Upper lobe of right lung (tissue), 1 donor: Measurements from ENCODE around the gene IL36G. TPM values are rescaled to one million over a fixed set of nuclear protein-coding genes. Genes with fewer than 3 reads are reported as not detected.

Experiments
- ATAC-seq: fragments of 200-7000 bp; cut with Tn5 transposase; one replicate; pipeline ENCODE4 v1.9.1; 2020; ENCODE audit warnings: mild to moderate bottlenecking, moderate library complexity
- DNase-seq: peaks from one replicate; pipeline ENCODE4 v3.0.0-alpha.2; 2020
- H3K27ac ChIP-seq: fragments of 200-600 bp; one replicate; pipeline ENCODE4 v1.8.0; 2022
- H3K27me3 ChIP-seq: fragments of 200-600 bp; one replicate; pipeline ENCODE4 v1.8.0; 2022; ENCODE audit warnings: mild to moderate bottlenecking
- H3K36me3 ChIP-seq: fragments of 200-600 bp; one replicate; pipeline ENCODE4 v1.8.0; 2022
- H3K4me1 ChIP-seq: fragments of 200-600 bp; one replicate; pipeline ENCODE4 v1.8.0; 2022
- H3K4me3 ChIP-seq: fragments of 200-600 bp; one replicate; pipeline ENCODE4 v1.8.0; 2022; ENCODE audit warnings: mild to moderate bottlenecking
- H3K9me3 ChIP-seq: fragments of 200-600 bp; one replicate; pipeline ENCODE4 v1.8.0; 2022
- CTCF ChIP-seq: fragments of 200-600 bp; IDR thresholded peaks from one replicate; pipeline ENCODE4 v1.8.0; 2022; ENCODE audit warnings: antibody characterized with exemption
- intact Hi-C: fragments of 100-400 bp; cut with DNase I; formaldehyde crosslinking; loops from one replicate; pipeline ENCODE4 v1.11.0; 2022
- total RNA-seq: library from RNA; stranded (reverse); fragmentation: NEBNext Ultra II Directional; extraction: Animal tissue kit (Norgen Biotek cat#: 25700); gene quantifications from one replicate; pipeline ENCODE4 v1.2.1, GENCODE V29; 2021
- donor health status: DM: no; HTN: yes; CAD: no; lungs with severe emphysema.

The IL36G gene
- total RNA-seq, 1 donor from 2014 or later = not detected

- no peak for DNase-seq
- Histone ChIP-seq H3K9me3 (no peaks in the 10 kb centered on the region), H3K27ac (no peak overlapping the region), H3K4me1 (no peaks in the 10 kb centered on the region), H3K36me3 (no peaks in the 10 kb centered on the region), H3K4me3 (no peak overlapping the region), H3K27me3 (no peaks in the 10 kb centered on the region)
- intact Hi-C loops = no loop called here
- ATAC-seq = peak; percentile 39
- no peak for TF ChIP-seq CTCF
Measured at GRCh38 chr2:113032737-113033136, 54.9 kb downstream of the IL36G start.

- intact Hi-C loops = no loop called here
- no peak for TF ChIP-seq CTCF
- no peak for ATAC-seq
Measured at GRCh38 chr2:113034016-113034415, 56.2 kb downstream of the IL36G start.

More at GRCh38 chr2:113034016-113034415, 56.2 kb downstream of the IL36G start:
- H3K9me3 ChIP-seq = no peaks in the 10 kb centered on the region
- H3K4me1 ChIP-seq = no peaks in the 10 kb centered on the region
- H3K4me3 ChIP-seq = no peak overlapping the region
- DNase-seq = no peak
- no peaks in the 10 kb centered on the region for H3K36me3 ChIP-seq
- H3K27ac ChIP-seq = no peak overlapping the region
- no peaks in the 10 kb centered on the region for H3K27me3 ChIP-seq

Other genes starting within 250 kb of the IL36G start
- gene CKAP2L, start 213.4 kb upstream of the IL36G start, total RNA-seq = 0.46 TPM
- 1.9 TPM for gene IL1A, start 193.5 kb upstream of the IL36G start, total RNA-seq
- 11.5 TPM for gene IL1B, start 141.2 kb upstream of the IL36G start, total RNA-seq
- not detected for gene IL37, start 66.8 kb upstream of the IL36G start, total RNA-seq
- gene IL36A, start 27.5 kb downstream of the IL36G start, total RNA-seq = not detected
- not detected for gene IL36B, start 74.9 kb downstream of the IL36G start, total RNA-seq
- not detected for gene IL36RN, start 81.2 kb downstream of the IL36G start, total RNA-seq
- not detected for gene IL1F10, start 90.0 kb downstream of the IL36G start, total RNA-seq
- gene IL1RN, start 149.6 kb downstream of the IL36G start, total RNA-seq = 41.7 TPM
- gene PSD4, start 196.0 kb downstream of the IL36G start, total RNA-seq = 37.8 TPM